GM18526 (cell line): ENCODE results near the gene HMGN2.

Source experiments
- POLR2A ChIP-seq: IDR thresholded peaks from 3 replicates; pipeline ENCODE4 v1.6.1; 2011; ENCODE audit not compliant: insufficient read length; ENCODE audit errors: extremely low read depth

HMGN2 gene

DNA sequence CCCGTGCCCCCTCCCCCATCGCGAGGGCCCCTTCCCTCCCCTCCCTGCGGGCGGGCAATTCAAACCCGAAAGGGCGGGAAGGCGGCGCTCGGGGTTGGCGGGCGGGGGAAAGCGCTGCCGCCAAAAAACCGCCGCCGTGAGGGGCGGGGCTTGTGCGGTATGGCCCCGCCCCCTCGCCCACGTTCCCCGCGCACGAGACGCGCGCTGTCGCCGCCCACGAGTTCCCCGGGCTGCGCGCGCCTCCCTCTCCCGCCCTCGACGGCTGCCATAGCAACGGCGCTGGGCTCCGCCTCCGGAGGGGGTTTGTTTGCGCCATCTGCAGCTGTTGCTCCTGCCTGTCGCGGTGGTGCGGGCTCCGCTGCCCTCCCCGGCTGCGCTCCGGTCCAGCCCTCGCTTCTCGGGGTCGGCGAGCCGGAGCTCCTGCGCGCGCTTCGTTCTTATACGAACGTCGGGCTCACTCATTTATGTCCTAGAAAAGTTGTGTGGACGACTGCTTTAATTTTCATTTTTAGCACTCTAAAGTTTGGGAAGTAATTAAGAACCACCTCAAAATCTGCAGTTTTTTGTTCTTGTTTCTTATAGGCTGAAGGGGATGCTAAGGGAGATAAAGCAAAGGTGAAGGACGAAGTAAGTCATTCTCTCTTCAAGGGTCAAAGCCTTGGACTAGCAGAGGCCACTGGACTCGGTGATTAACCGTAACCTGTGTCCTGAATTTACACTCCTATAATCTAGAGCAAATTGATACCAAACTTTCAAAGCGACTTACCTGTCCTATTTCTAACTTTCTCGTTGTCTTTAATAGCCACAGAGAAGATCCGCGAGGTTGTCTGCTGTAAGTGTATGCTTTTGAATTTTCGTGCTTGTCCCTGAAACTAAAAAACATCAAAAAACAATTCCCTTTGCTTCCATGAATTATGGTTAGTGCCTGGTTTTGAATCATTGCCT is 933 bp downstream of the HMGN2 start:
- no peak for TF ChIP-seq POLR2A

DNA sequence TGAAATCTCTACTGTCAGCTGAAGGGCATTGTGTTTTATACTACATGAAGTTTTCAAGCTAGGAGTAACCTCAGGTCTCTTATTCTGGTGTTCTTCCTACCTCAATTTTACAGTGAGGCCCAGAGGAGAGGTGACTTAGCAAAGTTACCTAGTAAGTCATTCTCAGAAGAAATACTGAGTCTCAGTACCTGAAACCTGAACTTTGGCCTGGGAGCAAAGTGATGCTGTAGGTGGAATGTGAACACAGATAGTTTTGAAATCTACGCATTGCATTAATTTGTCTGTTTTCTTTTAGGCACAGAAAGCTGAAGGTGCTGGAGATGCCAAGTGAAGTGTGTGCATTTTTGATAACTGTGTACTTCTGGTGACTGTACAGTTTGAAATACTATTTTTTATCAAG is 2.6 kb downstream of the HMGN2 start:
- no peak for TF ChIP-seq POLR2A

GRCh38 chr1:26475989-26476388 is 3.7 kb downstream of the HMGN2 start:
- no peak for TF ChIP-seq POLR2A

DNA sequence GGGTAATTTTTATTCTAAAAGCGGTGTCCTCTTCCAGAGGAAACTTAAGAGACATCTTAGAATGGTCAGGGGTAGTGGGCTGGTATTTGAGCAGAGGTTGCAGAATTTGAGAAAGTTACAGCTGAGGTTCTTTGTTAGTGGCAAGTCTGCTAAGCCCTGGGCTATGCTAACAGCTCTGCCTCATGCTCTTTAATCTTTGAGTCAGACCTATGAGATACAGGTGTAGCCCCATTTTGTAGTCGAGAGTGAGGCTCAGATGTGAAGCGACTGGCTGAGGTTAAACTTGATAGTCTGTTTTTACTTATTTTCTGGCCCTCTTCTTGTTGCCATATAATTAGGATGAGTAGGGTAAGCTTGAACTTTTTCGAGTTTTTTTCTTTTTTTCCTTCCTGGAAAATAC is 4.7 kb downstream of the HMGN2 start:
- TF ChIP-seq POLR2A, result no peak

DNA sequence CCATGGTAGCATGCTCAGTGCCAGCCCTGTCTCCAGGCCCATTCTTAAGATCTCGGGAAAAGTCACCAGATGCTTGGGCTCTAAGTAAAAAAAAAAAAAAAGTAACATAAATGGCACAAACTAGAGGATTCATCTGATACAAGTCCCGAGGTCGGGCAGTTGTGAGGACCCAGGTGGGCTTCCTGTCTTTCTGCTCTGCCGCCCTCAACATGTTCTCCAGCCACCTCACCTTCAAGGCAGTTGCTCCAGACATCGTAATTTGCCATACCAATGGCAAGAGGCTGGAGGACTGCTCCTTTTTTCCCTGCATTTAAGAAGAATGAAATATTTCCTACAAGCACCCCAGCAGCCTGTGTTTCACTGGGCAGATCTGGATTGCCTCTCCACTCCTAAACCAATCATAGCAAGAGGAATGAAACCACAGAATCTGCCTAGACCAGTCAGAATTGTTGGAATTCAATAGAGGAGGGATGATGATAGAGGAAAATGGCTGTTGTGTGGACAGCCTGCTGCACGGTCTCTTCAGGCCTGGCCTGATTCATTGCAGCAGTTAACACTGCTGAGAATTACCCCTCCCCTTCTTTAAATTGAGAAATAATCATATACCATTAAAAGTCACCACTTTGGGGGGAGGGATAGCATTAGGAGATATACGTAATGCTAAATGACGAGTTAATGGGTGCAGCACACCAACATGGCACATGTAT is 5.4 kb downstream of the HMGN2 start:
- TF ChIP-seq POLR2A, result peak; percentile 9

GRCh38 chr1:26478159-26478558 is 5.9 kb downstream of the HMGN2 start:
- no peak for TF ChIP-seq POLR2A

- TF ChIP-seq POLR2A, result no peak
Observed at GRCh38 chr1:26478988-26479387, 6.7 kb downstream of the HMGN2 start.

DNA sequence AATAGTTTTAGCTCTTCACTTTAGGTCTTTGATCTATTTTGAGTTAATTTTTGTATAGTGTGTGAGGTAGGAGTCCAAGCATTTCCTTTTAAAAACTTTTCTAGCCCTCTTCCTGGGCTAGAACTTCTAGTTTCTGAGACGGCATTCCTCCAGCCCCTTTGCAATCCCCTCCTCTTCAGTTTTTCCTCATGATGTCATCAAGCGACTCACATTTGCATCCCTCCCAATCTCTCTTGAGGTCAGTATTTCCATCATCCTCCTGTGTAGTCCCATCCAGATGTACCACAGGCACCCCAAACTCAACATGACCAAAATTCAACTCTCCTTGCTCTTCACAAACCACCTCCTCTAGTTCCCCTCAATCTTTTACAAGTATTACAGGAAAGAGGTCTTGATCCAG is 10.7 kb downstream of the HMGN2 start:
- no peak for TF ChIP-seq POLR2A

- TF ChIP-seq POLR2A, result no peak
Observed at GRCh38 chr1:26483980-26484379, 11.7 kb downstream of the HMGN2 start.

GRCh38 chr1:26490155-26490554 is 17.9 kb downstream of the HMGN2 start:
- no peak for TF ChIP-seq POLR2A

GRCh38 chr1:26493267-26493666 is 21.0 kb downstream of the HMGN2 start:
- no peak for TF ChIP-seq POLR2A

- TF ChIP-seq POLR2A, result no peak
Observed at GRCh38 chr1:26493938-26494337, 21.7 kb downstream of the HMGN2 start.

GRCh38 chr1:26496861-26497260 is 24.6 kb downstream of the HMGN2 start:
- no peak for TF ChIP-seq POLR2A

DNA sequence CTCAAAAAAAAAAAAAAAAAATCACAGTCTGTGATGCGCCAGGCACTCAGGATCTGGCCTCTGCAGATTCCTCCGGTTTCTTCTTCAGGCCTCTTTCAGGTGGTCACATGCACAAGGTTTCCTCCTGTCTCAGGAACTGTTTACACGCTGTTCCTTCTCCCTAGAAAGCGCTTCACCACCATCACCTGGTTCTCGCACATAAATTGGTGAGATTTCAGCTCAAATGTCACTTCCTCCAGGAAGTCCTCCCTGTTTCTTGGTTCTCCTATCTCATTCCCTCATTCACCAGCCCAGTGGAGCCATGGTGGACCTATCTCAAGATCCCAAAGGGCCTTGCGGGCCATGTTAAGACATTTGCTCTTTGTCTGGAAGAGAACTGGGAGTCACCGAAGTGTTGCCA is 26.7 kb downstream of the HMGN2 start:
- no peak for TF ChIP-seq POLR2A

DNA sequence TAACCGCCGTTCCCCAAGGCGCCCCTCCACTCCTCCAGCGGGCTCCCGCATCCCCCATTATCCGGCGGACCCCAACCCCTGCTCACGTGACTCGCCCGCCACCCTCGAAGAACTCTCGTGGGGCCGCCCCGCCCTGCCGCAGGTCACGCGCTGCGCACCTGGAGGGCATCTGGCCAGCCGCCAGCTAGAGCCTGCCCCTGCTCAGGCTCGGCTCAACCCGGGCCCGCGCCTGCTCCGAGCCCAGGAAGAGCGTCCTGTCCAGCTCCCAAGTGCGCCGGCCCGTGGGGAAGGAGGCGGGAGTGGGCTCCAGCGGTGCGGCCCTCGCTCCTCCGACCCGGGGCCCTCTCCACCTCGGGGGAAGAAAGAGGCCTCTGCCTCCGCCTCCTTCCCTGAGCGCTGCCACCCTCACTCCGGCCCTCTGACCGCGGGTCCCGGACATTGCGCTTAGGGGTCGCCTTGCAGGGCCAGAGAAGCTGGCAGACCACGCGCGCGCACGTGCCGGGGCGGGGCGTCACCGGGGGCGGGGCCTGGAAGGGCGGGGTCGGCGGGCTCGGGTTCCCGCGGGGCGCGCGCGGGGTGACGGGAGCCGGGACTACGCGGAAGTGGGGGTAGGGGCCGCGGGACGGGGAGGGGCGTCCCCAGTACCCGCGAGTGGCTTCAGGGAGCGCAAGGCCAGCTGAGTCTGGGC is 28.4 kb downstream of the HMGN2 start:
- no peak for TF ChIP-seq POLR2A
